ENCODE results near the gene MAP2K3.
"Not testable (repeated sequence)": the region's sequence is repeated elsewhere in the genome, so short reads cannot be mapped to it uniquely, and the experiment has no call there.

DNA sequence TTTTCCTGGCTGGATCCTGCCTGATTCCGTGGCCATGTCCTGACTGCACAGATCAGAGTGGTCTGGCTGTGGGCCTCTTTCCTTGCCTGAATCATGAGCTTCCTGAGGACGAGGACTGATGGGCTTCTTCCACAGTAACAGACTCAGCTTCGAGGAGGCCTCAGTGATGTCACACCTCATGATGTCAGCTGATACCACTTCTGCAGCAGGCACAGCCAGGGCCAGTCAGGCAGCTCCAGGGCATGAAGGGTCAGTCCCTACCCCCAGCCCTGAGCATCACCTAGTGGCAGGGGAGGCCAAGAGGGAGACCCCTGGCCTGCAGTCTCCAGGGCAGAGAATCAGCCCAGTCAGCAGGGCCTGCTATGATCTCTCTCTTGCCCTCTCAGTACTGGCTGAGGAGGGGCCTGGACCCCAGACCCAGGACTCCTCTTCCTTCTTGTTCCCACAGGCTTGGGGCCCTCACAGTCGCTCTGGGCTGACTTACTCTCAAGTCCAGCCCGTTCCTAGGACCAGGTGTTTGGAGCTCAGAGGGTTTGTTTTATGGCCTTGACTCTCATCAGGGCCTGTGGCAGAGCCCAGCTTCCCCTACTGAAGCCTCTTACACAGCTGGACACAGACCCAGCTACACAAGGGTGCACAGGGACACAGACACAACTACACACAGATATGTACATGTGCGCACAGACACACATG, 65.0 kb downstream of the MAP2K3 start:
- TF ChIP-seq EZH2 (IDR thresholded peaks at IDR 0.05; ENCODE audit: borderline replicate concordance, low read depth, low read length, severe bottlenecking); MYC (IDR thresholded peaks at IDR 0.05; ENCODE audit: low read depth, low read length); POLR2AphosphoS5 (IDR thresholded peaks at IDR 0.05; ENCODE audit: insufficient read depth, low read depth, low read length); MAX (IDR thresholded peaks at IDR 0.05; ENCODE audit: insufficient read depth, insufficient read length); POLR2A (IDR thresholded peaks at IDR 0.05; ENCODE audit: low read depth, low read length); JUN (IDR thresholded peaks at IDR 0.05; ENCODE audit: borderline replicate concordance, insufficient read depth, insufficient read length, low read depth): not testable (repeated sequence)
- TF ChIP-seq, protein P1, sequence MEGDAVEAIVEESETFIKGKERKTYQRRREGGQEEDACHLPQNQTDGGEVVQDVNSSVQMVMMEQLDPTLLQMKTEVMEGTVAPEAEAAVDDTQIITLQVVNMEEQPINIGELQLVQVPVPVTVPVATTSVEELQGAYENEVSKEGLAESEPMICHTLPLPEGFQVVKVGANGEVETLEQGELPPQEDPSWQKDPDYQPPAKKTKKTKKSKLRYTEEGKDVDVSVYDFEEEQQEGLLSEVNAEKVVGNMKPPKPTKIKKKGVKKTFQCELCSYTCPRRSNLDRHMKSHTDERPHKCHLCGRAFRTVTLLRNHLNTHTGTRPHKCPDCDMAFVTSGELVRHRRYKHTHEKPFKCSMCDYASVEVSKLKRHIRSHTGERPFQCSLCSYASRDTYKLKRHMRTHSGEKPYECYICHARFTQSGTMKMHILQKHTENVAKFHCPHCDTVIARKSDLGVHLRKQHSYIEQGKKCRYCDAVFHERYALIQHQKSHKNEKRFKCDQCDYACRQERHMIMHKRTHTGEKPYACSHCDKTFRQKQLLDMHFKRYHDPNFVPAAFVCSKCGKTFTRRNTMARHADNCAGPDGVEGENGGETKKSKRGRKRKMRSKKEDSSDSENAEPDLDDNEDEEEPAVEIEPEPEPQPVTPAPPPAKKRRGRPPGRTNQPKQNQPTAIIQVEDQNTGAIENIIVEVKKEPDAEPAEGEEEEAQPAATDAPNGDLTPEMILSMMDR (IDR thresholded peaks at IDR 0.05; ENCODE audit: extremely low read depth in 1 of 2, insufficient read depth in 1 of 2, low read depth in 1 of 2, low read length in 2 of 2), result not testable (repeated sequence)

Data from endothelial cell of umbilical vein (primary cell).